ENCODE data around the gene GIMAP5.

GIMAP5 gene

DNA sequence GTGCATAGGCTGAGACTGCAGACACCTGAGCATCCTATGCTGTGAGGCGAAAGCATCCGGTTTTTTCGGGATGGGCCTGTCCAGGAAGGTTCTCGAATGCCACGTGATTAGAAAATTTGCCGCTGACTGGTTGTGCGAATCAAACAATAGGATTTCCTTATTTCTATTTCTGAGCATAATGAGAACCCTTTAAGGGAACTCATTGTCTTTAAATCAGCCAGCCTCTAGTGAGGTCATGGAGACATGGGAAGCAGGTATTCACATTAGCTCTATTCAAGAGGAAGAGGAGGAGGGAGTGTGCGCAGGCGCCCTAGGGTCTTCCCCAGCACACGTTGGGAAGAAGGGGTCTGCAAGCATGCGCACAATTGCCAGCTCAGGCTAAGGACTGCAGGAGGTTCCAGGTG, 15.2 kb upstream of the GIMAP5 start:
- H3K4me1 Mint-ChIP-seq: peaks cover 4% of the 10 kb centered on the region
- no peaks in the 10 kb centered on the region for H3K36me3 Mint-ChIP-seq (ENCODE audit: low read depth)
- H3K9me3 Mint-ChIP-seq: peaks cover 12% of the 10 kb centered on the region
- H3K27ac Mint-ChIP-seq: no peak overlapping the region
- TF ChIP-seq, protein P1, sequence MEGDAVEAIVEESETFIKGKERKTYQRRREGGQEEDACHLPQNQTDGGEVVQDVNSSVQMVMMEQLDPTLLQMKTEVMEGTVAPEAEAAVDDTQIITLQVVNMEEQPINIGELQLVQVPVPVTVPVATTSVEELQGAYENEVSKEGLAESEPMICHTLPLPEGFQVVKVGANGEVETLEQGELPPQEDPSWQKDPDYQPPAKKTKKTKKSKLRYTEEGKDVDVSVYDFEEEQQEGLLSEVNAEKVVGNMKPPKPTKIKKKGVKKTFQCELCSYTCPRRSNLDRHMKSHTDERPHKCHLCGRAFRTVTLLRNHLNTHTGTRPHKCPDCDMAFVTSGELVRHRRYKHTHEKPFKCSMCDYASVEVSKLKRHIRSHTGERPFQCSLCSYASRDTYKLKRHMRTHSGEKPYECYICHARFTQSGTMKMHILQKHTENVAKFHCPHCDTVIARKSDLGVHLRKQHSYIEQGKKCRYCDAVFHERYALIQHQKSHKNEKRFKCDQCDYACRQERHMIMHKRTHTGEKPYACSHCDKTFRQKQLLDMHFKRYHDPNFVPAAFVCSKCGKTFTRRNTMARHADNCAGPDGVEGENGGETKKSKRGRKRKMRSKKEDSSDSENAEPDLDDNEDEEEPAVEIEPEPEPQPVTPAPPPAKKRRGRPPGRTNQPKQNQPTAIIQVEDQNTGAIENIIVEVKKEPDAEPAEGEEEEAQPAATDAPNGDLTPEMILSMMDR (IDR thresholded peaks at IDR 0.05): no peak
- peaks cover 4% of the 10 kb centered on the region for H3K27me3 Mint-ChIP-seq (ENCODE audit: low read depth, poor library complexity)
- no peak overlapping the region for H3K4me3 Mint-ChIP-seq
- no peak for DNase-seq

DNA sequence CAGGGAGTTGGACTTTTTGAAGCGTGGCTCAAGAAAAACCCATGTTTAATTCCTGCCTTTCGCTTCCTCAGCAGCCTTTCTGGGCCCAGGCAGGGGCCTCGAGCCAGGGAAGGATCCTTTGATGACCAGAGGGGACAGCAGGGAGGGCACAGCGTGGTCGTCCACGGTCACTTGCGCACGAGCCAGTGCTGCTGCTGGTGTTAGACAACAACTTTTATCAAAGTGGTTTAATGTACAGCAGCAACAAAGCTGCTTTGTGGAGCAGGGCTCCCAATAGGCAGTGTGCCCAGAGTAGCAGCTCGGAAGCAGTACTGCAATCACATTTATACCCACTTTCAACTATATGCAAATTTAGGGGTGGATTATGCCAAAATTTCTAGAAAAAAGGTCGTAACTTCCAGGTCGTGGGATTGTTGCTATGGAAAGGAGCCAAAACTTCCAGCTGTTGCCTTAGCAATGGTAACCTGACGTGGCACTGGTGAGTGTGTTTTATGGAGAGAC, 14.7 kb upstream of the GIMAP5 start:
- Mint-ChIP-seq H3K36me3 (ENCODE audit: low read depth) (no peaks in the 10 kb centered on the region), H3K9me3 (peaks cover 17% of the 10 kb centered on the region), H3K27ac (no peak overlapping the region), H3K4me1 (no peaks in the 10 kb centered on the region), H3K4me3 (no peak overlapping the region), H3K27me3 (ENCODE audit: low read depth, poor library complexity) (peaks cover 4% of the 10 kb centered on the region)
- TF ChIP-seq, protein P1 (IDR thresholded peaks at IDR 0.05): no peak
- no peak for DNase-seq

DNA sequence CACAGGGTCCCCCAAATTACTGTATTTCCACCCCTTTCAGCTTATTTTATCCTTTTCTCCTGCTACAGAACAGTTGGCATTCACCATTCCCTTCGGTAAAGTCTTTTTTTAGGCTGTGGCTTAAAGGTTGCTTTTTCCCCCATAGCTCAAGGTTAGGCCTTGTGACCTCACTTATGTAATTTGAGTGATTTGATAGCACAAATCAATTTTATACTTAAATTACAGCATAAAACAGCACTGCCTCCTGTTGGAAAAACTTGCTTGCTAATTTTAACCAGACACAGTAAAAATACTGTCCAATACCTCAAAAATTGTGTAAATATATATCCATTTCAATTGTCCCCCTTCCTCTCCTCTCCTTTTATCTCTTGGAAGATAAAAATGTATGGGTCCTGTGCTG, 13.8 kb upstream of the GIMAP5 start:
- Mint-ChIP-seq H3K4me1 (no peaks in the 10 kb centered on the region), H3K9me3 (peaks cover 27% of the 10 kb centered on the region), H3K36me3 (ENCODE audit: low read depth) (no peaks in the 10 kb centered on the region), H3K4me3 (no peak overlapping the region), H3K27me3 (ENCODE audit: low read depth, poor library complexity) (peaks cover 4% of the 10 kb centered on the region), H3K27ac (no peak overlapping the region)
- TF ChIP-seq, protein P1 (IDR thresholded peaks at IDR 0.05): no peak
- no peak for DNase-seq

DNA sequence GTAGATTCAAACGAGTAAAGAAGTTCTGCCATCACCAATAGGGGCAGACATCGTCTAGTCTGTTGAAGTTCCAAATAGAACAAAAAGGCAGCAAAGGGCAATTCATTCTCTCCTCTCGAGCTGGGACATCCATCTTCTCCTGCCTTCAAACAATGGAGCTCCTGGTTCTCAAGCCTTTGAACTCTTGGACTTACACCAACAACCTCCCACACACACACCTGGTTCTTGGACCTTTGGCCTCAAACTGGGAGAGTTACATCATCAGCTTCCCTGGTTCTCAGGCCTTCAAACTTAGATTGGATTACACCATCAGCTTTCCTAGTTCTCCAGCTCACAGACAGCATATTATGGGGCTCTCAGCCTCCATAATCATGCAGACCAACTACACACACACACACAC, 9.8 kb upstream of the GIMAP5 start:
- Mint-ChIP-seq H3K27ac (no peak overlapping the region), H3K4me1 (no peaks in the 10 kb centered on the region), H3K9me3 (peaks cover 51% of the 10 kb centered on the region), H3K36me3 (ENCODE audit: low read depth) (peaks cover 3% of the 10 kb centered on the region), H3K4me3 (no peak overlapping the region), H3K27me3 (ENCODE audit: low read depth, poor library complexity) (no peaks in the 10 kb centered on the region)
- TF ChIP-seq, protein P1 (IDR thresholded peaks at IDR 0.05): no peak
- DNase-seq: no peak

DNA sequence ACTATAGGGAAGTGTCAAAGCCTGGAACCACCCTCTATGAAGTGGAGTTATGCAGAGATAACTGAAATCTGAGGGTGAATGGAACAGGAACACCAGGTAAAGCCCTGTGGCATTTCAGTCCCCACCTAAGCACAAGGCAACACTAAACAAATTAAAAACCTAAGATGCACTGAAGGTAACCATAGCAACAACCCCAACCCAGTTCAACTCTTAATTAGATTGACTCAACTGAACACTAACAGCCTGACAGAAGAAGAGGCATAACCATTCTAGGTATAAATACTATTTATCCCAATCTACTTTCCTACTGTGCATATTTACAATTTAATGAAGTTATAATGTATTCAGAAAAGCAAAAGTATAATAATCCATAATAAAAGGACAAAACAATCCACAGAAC, 9.2 kb upstream of the GIMAP5 start:
- Mint-ChIP-seq H3K9me3 (peaks cover 51% of the 10 kb centered on the region), H3K4me1 (no peaks in the 10 kb centered on the region), H3K4me3 (no peak overlapping the region), H3K27ac (no peak overlapping the region), H3K27me3 (ENCODE audit: low read depth, poor library complexity) (no peaks in the 10 kb centered on the region), H3K36me3 (ENCODE audit: low read depth) (peaks cover 3% of the 10 kb centered on the region)
- DNase-seq: no peak
- TF ChIP-seq, protein P1 (IDR thresholded peaks at IDR 0.05): no peak

DNA sequence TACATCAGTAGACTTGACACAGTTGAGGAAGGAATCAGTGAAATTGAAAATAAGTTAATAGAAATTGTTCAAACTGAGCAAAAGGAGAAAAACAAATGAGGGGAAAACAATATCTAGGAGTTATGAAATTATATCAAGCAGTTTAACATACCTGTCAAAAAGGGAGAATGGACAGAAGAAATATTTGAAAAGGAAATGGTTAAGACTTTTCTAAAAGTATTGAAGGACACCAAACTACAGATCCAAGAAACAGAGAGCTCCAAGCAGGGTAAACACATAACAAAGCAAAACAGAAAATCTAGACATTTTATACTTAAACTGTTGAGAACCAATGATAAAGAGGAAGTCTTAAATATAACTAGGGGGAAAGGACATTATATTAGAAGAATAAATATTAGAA, 8.6 kb upstream of the GIMAP5 start:
- Mint-ChIP-seq H3K36me3 (ENCODE audit: low read depth) (peaks cover 3% of the 10 kb centered on the region), H3K27ac (no peak overlapping the region), H3K4me1 (no peaks in the 10 kb centered on the region), H3K9me3 (peaks cover 51% of the 10 kb centered on the region), H3K4me3 (no peak overlapping the region), H3K27me3 (ENCODE audit: low read depth, poor library complexity) (no peaks in the 10 kb centered on the region)
- TF ChIP-seq, protein P1 (IDR thresholded peaks at IDR 0.05): no peak
- DNase-seq: no peak

Data from nephron progenitor cell (in vitro differentiated cells).